Measurements from ENCODE around the gene HHIPL1. TPM values are rescaled to one million over a fixed set of nuclear protein-coding genes. Genes with fewer than 3 reads are reported as not detected.

HHIPL1 gene
- total and polyA plus RNA-seq, 2 experiments from 2014 or later = 0.83 to 1.2 TPM

DNA sequence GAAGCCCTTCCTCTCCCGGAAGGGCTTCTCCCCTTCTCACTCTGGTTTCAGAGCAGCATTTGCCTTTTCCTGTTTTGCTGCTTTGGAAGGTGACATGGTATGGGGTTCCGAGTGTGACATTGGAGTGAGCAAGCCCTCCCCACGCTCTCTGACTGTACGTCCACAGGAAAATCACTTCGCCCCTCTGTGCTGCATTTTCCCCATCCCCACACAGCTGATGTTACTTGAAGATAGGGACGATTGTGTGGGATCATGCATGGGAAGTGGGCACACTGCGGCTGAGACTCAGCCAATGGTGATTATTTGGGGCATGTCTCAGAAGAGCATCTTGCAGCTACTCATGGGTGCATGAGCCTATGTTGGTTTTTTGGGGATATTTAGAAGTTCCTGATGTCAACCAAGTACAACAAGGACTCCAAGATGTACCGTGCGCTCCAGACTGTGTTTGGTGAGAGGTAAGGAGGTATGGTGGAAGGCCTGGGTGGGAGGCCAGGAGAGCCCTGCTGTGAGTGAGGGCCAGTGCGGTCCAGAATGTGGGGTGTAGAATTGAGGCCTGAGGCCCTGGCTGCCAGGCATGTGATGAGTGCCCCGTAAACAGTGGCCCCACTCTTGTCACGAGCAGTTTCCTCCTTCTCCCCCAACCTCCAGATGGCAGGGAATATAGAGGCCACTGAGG is 54.3 kb downstream of the HHIPL1 start:
- Histone ChIP-seq H3K4me1 (ENCODE audit: low read depth) (no peaks in the 10 kb centered on the region), H3K36me3 (peaks cover 3% of the 10 kb centered on the region), H3K27me3 (no peaks in the 10 kb centered on the region), H3K27ac (no peak overlapping the region), H3K9me3 (ENCODE audit: low read depth) (no peaks in the 10 kb centered on the region), H3K4me3 (no peak overlapping the region)
- no peak for DNase-seq (ENCODE audit: low read depth in 1 of 2, low spot score in 1 of 2)
- TF ChIP-seq CTCF (IDR thresholded peaks at IDR 0.05; ENCODE audit: low read depth, low read length) = no peak

- H3K27me3 ChIP-seq = no peaks in the 10 kb centered on the region
- H3K4me1 ChIP-seq (ENCODE audit: low read depth) = no peaks in the 10 kb centered on the region
- DNase-seq (ENCODE audit: low read depth in 1 of 2, low spot score in 1 of 2) = no peak
- H3K36me3 ChIP-seq = peaks cover 3% of the 10 kb centered on the region
- no peak overlapping the region for H3K27ac ChIP-seq
- TF ChIP-seq CTCF (IDR thresholded peaks at IDR 0.05; ENCODE audit: low read depth, low read length) = no peak
- no peak overlapping the region for H3K4me3 ChIP-seq
- H3K9me3 ChIP-seq (ENCODE audit: low read depth) = no peaks in the 10 kb centered on the region
These were observed 54.9 kb downstream of the HHIPL1 start for GRCh38 chr14:99699861-99700260.

- no peak for TF ChIP-seq CTCF (IDR thresholded peaks at IDR 0.05; ENCODE audit: low read depth, low read length)
- H3K4me1 ChIP-seq (ENCODE audit: low read depth) = no peaks in the 10 kb centered on the region
- no peak overlapping the region for H3K27ac ChIP-seq
- H3K9me3 ChIP-seq (ENCODE audit: low read depth) = no peaks in the 10 kb centered on the region
- H3K27me3 ChIP-seq = no peaks in the 10 kb centered on the region
- H3K4me3 ChIP-seq = no peak overlapping the region
- DNase-seq (ENCODE audit: low read depth in 1 of 2, low spot score in 1 of 2) = no peak
- H3K36me3 ChIP-seq = peaks cover 3% of the 10 kb centered on the region
These were observed 55.5 kb downstream of the HHIPL1 start for GRCh38 chr14:99700379-99700778.

DNA sequence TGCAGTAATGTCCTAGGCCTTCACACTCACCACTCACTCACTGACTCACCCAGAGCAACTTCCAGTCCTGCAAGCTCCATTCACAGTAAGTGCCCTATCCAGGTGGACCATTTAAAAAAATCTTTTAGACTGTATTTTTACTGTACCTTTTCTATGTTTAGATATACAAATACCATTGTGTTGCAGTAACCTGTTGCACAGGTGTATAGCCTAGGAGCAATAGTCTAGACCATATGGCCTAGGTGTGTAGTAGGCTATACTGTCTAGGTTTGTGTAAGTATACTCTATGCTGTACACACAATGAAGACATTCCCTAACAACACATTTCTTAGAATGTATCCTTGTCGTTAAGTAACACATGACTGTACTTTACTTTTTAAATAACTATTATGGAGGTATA is 56.3 kb downstream of the HHIPL1 start:
- Histone ChIP-seq H3K27ac (no peak overlapping the region), H3K9me3 (ENCODE audit: low read depth) (no peaks in the 10 kb centered on the region), H3K4me1 (ENCODE audit: low read depth) (no peaks in the 10 kb centered on the region), H3K36me3 (peaks cover 3% of the 10 kb centered on the region), H3K27me3 (no peaks in the 10 kb centered on the region), H3K4me3 (no peak overlapping the region)
- no peak for DNase-seq (ENCODE audit: low read depth in 1 of 2, low spot score in 1 of 2)
- TF ChIP-seq CTCF (IDR thresholded peaks at IDR 0.05; ENCODE audit: low read depth, low read length) = no peak

- no peak for TF ChIP-seq CTCF (IDR thresholded peaks at IDR 0.05; ENCODE audit: low read depth, low read length)
- H3K4me3 ChIP-seq = no peak overlapping the region
- no peaks in the 10 kb centered on the region for H3K27me3 ChIP-seq
- H3K36me3 ChIP-seq = peaks cover 3% of the 10 kb centered on the region
- no peak overlapping the region for H3K27ac ChIP-seq
- no peaks in the 10 kb centered on the region for H3K9me3 ChIP-seq (ENCODE audit: low read depth)
- no peak for DNase-seq (ENCODE audit: low read depth in 1 of 2, low spot score in 1 of 2)
- no peaks in the 10 kb centered on the region for H3K4me1 ChIP-seq (ENCODE audit: low read depth)
These were observed 57.2 kb downstream of the HHIPL1 start for GRCh38 chr14:99702115-99702514.

All from cardiac muscle cell (in vitro differentiated cells and primary cell).